Activated T-helper 1 cell treated with anti-CD3 and anti-CD28 coated beads, Interleukin-2, amount 50 U/mL, for 16 hours (primary cell): ENCODE results near the gene PTGER4.
A peak's percentile ranks its signal among the peaks of the same experiment; 100 is the strongest.

Experiments
- DNase-seq, 2 donors: peaks; one replicate each; pipeline ENCODE4 v3.0.0-alpha.2; 2020; ENCODE audit warnings: low read depth in 1 of 2, low spot score in 1 of 2

PTGER4 gene

GRCh38 chr5:40669606-40670390, 9.9 kb upstream of the PTGER4 start:
- no peak for DNase-seq

DNA sequence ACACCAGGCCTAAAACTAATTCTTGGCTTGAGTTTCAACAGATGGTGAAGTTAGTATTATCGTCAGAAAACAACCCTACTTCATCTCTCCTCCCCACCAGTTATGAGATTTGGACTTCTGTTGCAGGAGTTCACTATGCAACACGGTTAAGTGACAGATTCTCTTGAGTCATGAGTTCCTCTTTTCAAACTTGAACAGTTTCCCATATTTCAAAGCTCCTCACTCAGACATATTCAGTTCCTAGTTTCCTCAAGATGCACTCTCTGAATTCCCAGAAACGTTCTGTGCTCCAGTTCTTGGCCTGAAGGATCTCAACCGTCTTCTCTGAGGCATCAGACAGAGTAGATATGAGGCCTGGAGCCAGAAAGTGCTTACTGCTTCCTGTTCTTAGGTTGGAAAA, 7.3 kb upstream of the PTGER4 start:
- no peak for DNase-seq

GRCh38 chr5:40674661-40675235, 5.0 kb upstream of the PTGER4 start:
- no peak for DNase-seq

- no peak for DNase-seq
Observed at GRCh38 chr5:40675396-40676133, 4.2 kb upstream of the PTGER4 start.

DNA sequence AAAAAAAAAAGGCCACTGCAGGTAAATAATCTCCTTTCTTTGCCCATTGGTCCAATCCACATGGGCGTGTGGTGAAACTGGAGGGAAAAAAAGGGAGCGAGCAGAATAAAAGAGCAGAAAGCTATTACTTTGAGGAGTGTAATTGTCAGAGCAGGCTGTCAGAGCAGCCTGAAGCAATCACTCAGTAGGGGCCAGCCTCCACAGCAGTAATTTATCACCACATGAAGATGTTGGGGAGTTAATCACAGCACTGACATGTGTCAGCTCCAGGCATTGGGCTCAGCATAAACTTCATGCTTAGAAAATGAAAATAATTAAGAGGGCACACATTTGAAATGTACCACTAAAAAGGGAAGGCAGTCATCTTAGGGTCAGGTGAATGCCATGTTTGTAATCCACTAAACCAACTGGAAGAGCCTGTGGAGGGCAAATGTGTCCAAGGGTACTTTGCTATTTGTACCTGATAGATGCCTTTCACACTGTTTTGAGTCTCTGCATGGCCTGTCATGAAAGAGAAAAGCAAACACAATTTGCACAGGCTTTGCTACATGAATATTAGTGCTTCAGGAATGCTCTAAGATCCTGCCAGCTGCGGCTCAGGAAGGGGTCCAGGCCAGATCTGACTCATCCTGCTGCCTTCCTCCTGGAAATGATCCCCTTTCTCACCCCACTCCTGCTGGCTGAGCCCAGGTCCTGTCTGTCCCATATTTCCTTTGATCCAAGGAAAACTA, 2.9 kb upstream of the PTGER4 start:
- DNase-seq = no peak

DNA sequence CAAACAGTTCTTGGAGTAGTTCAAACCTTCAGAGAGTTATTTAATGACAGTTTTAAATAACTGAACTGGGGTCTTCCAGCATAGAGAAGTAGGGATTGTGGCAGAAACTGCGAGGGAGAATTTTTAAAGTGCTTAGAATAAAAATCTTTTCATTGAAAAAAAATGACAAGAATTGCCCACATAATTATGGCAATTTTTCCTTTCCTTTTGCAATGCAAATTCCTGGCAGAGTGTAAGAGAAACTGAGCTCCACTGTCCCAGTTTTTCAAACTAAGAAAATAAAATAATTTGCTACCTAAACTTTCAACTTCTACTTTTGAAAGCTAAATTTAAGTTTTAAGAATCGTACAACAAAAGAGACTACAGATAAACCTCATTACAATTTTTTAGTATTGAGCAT, 2.3 kb upstream of the PTGER4 start:
- no peak for DNase-seq

GRCh38 chr5:40678026-40678425, 1.7 kb upstream of the PTGER4 start:
- DNase-seq = no peak

DNA sequence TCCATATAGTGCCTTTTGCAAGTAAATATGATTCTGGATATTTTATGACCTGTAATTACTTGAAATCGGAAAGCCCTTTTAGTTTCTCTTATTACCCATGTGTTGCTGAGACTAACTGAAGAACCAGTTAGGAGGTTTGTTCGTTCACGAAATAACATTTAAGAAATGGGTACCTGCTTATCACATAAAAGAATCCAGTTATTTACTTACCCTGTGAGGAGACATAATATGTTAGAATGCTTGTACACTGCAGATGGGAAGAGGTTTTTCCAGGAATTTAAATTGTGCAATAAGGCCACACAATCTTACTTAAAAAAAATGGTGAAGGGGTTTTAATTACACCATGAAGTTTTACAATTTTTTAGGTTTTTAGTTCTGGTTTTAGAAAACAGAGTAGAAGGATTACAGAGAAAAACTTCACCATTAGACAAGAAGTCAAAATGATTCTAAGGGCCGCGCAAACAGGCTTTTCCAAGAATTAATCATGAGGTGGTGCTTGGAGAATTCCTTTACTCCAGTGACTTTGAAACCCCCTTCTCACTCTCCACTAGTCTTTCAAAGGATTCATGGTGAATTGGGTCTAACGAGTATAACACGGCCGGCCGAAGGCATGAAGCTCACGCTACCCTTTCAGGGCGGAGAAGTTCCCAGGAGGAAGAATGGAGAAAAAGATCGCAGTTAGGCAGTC, 1.1 kb upstream of the PTGER4 start:
- no peak for DNase-seq

GRCh38 chr5:40679148-40679912, 385 bp upstream of the PTGER4 start:
- DNase-seq = peak; percentile 73 to 90

DNA sequence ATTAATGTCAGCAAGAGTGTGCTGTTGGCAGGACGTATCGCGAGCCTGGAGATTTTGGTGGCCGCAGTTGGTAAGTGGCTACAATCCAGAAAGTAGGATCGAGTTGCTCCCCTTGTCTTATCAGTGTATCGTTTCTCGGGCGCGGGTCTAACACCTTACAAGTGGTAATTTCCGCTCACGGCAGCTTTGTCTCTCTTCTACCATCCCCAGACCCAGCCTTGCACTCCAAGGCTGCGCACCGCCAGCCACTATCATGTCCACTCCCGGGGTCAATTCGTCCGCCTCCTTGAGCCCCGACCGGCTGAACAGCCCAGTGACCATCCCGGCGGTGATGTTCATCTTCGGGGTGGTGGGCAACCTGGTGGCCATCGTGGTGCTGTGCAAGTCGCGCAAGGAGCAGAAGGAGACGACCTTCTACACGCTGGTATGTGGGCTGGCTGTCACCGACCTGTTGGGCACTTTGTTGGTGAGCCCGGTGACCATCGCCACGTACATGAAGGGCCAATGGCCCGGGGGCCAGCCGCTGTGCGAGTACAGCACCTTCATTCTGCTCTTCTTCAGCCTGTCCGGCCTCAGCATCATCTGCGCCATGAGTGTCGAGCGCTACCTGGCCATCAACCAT, 1.1 kb downstream of the PTGER4 start:
- peak in 1 of 2 donors; percentile 26 for DNase-seq

- no peak for DNase-seq
Observed at GRCh38 chr5:40681363-40682153, 1.8 kb downstream of the PTGER4 start.

GRCh38 chr5:40682154-40683017, 2.7 kb downstream of the PTGER4 start:
- DNase-seq = no peak

- DNase-seq = no peak
Observed at GRCh38 chr5:40683305-40683704, 3.6 kb downstream of the PTGER4 start.

GRCh38 chr5:40685193-40685592, 5.5 kb downstream of the PTGER4 start:
- no peak for DNase-seq

DNA sequence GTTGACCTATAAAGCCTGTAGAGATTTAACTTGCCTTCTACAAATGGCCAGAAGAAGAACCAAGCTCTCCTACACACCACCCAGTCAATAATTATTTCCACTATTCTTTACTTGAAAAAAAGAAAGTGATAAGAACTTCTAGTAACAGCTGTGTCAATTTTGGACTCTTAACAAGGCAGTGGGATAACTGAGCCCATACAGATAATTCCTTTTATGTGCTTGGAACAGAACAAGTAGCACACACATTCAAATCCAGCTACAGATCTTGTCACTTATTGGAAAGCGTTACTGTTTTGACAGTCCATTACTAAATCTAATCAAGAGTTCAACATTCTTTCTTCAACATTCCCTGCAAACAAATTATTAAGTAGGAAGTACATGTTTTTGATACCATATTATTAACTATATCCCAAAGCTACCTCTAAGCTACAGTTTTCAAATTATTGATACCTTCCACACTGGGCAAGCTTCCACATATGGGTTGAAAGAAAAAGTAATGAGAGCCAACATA, 6.3 kb downstream of the PTGER4 start:
- DNase-seq = no peak

DNA sequence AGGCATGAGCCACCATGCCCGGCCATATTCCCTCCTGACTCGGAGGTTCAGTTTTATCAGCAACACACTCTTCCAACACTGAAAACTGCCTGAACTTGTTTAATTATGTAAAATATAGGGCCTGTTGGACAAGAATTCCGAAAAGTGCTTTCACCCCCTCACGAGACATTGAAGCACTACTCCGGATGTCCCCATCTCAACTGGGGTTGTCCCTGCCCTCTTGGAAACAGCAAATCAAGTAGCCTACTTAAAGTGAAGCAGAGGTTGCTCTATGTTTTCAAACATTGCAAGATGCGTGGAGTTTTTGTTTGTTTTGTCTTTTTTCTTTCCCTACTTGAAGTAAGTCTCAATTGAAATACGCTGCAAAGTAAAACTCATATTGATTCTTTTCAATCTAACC, 7.6 kb downstream of the PTGER4 start:
- no peak for DNase-seq

DNA sequence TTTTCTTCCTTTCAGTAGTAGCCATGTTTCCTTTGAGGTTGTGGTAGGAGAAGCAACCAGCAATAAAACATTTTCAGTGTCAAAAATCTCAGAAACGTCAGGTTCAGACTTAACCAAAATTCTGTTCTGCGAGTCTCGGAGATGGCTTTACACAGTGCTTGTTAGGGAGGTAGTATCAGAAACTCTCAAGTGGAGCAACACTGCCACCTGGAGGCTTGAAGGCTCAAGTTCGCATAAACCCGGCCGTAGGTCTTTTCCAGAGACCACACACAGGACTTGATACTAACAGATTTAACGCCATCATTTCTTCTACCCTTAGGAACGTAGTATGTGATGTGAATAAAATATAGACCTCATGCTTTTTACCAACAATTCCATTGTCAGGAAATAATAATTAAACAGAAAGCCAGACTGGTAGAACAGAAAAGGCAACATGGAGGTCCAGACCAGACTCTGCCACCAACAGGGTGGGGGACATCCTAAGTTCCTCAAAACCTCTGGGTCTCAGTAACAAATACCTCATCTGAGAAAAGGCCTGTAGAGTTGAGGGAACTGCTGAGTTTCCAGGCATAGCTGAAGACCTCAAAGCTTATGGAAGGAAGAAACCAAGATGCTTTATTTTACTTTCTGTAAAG, 8.5 kb downstream of the PTGER4 start:
- peak; percentile 72 to 73 for DNase-seq
